Osteoblast (primary cell): ENCODE data around the gene MGMT. TPM values are rescaled to one million over a fixed set of nuclear protein-coding genes. Genes with fewer than 3 reads are reported as not detected.

ENCODE experiments used
- DNase-seq: peaks from one replicate; pipeline ENCODE4 v3.0.0; 2011; ENCODE audit warnings: low spot score, mixed read lengths; ENCODE audit not compliant: insufficient read length; ENCODE audit errors: missing footprints
- H2AFZ ChIP-seq: 2 replicates; pipeline ENCODE4 v1.6.0; 2011; ENCODE audit warnings: mild to moderate bottlenecking, low read length
- H3K27ac ChIP-seq: 2 replicates; pipeline ENCODE4 v1.5.1; 2011; ENCODE audit warnings: mild to moderate bottlenecking, low read depth, low read length, moderate library complexity
- H3K27me3 ChIP-seq: 2 replicates; pipeline ENCODE4 v1.6.0; 2012; ENCODE audit warnings: mild to moderate bottlenecking, control low read depth, inconsistent platforms, low read length, moderate library complexity; ENCODE audit not compliant: insufficient read depth
- H3K36me3 ChIP-seq: 2 replicates; pipeline ENCODE4 v1.5.1; 2011; ENCODE audit warnings: mild to moderate bottlenecking, low read length, control low read depth, moderate library complexity; ENCODE audit not compliant: insufficient read depth
- H3K4me1 ChIP-seq: 2 replicates; pipeline ENCODE4 v1.5.1; 2011; ENCODE audit warnings: mild to moderate bottlenecking, low read length, control low read depth, moderate library complexity; ENCODE audit not compliant: insufficient read depth
- H3K4me2 ChIP-seq: 2 replicates; pipeline ENCODE4 v1.6.0; 2011; ENCODE audit warnings: mild to moderate bottlenecking, low read length; ENCODE audit not compliant: insufficient read depth
- H3K4me3 ChIP-seq: fragments of 200-600 bp; sonication (generic); 3 replicates; pipeline ENCODE4 v1.5.1; 2012; ENCODE audit warnings: mild to moderate bottlenecking, low read length, inconsistent platforms; ENCODE audit not compliant: insufficient read depth
- H3K79me2 ChIP-seq: 2 replicates; pipeline ENCODE4 v1.6.0; 2012; ENCODE audit warnings: mild to moderate bottlenecking, low read length, control low read depth, inconsistent platforms; ENCODE audit not compliant: insufficient read depth
- H3K9me3 ChIP-seq: 2 replicates; pipeline ENCODE4 v1.5.1; 2011; ENCODE audit warnings: low read depth, low read length, control low read depth
- H4K20me1 ChIP-seq: 2 replicates; pipeline ENCODE4 v1.6.0; 2012; ENCODE audit warnings: mild to moderate bottlenecking, low read length, control low read depth; ENCODE audit not compliant: insufficient read depth
- total RNA-seq: library from RNA; depleted of rRNA; stranded (reverse); fragments of >200 nt; gene quantifications from 2 replicates; pipeline ENCODE4 v1.2.3, GENCODE V29; 2012
- TF ChIP-seq, protein P1 (sequence below): IDR thresholded peaks from 2 replicates; pipeline ENCODE4 v1.5.1; 2011; ENCODE audit warnings: mild to moderate bottlenecking, low read depth, low read length, moderate library complexity; ENCODE audit errors: extremely low read depth

MGMT gene
- total RNA-seq, 1 donor: 21.0 TPM

DNA sequence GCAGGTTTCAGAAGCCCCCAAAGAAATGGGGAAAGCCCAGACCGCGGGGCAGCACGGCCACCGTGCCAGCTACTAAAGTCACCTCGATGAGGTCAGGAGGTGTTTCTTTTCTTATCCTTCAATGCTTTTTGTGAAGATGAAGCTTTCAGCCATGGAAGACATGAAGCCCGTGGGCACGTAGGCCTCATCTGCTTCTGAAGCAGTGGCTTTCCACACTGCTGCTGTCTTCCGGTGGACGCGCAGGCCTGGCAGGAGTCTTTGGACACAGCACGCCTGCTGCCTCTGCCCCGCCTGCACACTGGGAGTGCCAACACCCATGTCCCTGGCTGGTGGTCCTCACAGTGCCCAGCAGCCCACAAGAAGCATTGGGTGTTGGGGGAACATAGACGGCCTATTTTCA lies 311.5 kb downstream of the MGMT start:
- H3K27me3 ChIP-seq: no peaks in the 10 kb centered on the region
- H3K79me2 ChIP-seq: no peaks in the 10 kb centered on the region
- no peaks in the 10 kb centered on the region for H3K36me3 ChIP-seq
- no peak overlapping the region for H3K27ac ChIP-seq
- no peak for DNase-seq
- no peaks in the 10 kb centered on the region for H3K9me3 ChIP-seq
- no peak overlapping the region for H3K4me2 ChIP-seq
- no peak overlapping the region for H3K4me3 ChIP-seq
- no peaks in the 10 kb centered on the region for H4K20me1 ChIP-seq
- no peak overlapping the region for H2AFZ ChIP-seq
- TF ChIP-seq, protein P1, sequence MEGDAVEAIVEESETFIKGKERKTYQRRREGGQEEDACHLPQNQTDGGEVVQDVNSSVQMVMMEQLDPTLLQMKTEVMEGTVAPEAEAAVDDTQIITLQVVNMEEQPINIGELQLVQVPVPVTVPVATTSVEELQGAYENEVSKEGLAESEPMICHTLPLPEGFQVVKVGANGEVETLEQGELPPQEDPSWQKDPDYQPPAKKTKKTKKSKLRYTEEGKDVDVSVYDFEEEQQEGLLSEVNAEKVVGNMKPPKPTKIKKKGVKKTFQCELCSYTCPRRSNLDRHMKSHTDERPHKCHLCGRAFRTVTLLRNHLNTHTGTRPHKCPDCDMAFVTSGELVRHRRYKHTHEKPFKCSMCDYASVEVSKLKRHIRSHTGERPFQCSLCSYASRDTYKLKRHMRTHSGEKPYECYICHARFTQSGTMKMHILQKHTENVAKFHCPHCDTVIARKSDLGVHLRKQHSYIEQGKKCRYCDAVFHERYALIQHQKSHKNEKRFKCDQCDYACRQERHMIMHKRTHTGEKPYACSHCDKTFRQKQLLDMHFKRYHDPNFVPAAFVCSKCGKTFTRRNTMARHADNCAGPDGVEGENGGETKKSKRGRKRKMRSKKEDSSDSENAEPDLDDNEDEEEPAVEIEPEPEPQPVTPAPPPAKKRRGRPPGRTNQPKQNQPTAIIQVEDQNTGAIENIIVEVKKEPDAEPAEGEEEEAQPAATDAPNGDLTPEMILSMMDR: no peak
- no peaks in the 10 kb centered on the region for H3K4me1 ChIP-seq

DNA sequence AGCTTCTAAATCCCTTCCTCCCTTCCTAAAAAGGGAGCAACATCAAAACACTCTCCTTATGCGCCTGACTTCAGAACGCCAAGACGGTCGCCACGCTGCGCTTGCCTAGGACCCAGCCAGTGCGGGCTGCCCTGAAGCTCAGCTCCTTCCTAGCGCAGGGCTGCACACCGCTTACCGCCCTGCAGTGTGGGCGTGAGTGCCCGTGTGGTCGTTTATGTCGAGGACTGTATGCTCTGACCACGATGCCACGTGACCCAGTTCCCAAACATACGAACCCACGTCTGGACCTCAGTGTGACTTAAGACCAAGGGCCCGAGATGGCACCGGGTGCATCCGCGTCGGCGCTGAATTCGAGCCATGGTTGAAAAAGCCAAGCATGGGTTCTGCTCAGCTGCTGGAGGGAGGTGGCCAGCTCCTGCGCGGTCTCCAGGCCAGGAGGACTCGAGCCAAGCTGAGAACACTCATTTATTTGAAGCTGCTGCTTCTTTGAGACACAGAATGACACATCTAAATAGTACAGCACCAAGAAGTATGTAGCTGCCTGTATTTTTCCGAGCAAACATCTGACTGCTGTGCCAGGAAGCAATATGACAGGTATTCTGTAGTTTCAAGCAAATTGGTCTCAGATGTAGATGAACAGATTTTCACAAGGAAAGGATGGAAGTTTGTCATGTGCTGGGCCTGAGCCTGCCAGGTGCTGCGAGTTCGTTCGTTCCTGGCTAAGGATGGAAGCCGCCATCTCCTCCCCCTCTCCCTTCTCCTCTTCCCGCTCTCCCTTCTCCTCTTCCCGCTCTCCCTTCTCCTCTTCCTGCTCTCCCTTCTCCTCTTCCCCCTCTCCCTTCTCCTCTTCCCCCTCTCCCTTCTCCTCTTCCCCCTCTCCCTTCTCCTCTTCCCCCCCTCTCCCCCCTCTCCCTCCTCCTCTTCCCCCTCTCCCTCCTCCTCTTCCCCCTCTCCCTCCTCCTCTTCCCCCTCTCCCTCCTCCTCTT lies 312.4 kb downstream of the MGMT start:
- no peaks in the 10 kb centered on the region for H3K36me3 ChIP-seq
- no peak overlapping the region for H3K27ac ChIP-seq
- no peaks in the 10 kb centered on the region for H3K27me3 ChIP-seq
- no peaks in the 10 kb centered on the region for H3K4me1 ChIP-seq
- no peaks in the 10 kb centered on the region for H3K9me3 ChIP-seq
- no peak overlapping the region for H3K4me3 ChIP-seq
- H4K20me1 ChIP-seq: no peaks in the 10 kb centered on the region
- no peaks in the 10 kb centered on the region for H3K79me2 ChIP-seq
- TF ChIP-seq, protein P1: no peak
- no peak overlapping the region for H2AFZ ChIP-seq
- H3K4me2 ChIP-seq: no peak overlapping the region
- no peak for DNase-seq

DNA sequence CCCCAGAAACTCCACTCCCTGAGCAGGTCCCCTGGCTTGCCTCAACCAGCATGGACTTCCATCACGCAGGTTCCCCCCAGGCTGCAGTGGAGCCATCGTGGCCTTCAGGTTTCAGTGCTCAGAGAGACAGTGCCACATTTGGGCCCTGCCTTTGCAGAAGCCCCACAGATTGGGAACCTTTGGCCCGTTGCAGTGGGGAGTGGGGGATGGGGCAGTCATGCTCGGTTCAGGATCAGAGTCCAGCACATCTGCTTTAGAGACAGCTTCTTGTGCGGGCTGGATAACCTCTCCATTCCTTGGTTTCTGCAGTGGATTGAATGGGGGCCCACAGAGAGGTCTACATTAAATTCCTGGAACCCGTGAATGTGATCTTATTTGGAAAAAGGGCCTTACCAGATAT lies 313.2 kb downstream of the MGMT start:
- TF ChIP-seq, protein P1: no peak
- Histone ChIP-seq H3K79me2 (no peaks in the 10 kb centered on the region), H3K27me3 (no peaks in the 10 kb centered on the region), H3K27ac (no peak overlapping the region), H2AFZ (no peak overlapping the region), H3K4me2 (no peak overlapping the region), H3K4me3 (no peak overlapping the region), H4K20me1 (no peaks in the 10 kb centered on the region), H3K4me1 (no peaks in the 10 kb centered on the region), H3K36me3 (no peaks in the 10 kb centered on the region), H3K9me3 (no peaks in the 10 kb centered on the region)
- peak; percentile 25 for DNase-seq

DNA sequence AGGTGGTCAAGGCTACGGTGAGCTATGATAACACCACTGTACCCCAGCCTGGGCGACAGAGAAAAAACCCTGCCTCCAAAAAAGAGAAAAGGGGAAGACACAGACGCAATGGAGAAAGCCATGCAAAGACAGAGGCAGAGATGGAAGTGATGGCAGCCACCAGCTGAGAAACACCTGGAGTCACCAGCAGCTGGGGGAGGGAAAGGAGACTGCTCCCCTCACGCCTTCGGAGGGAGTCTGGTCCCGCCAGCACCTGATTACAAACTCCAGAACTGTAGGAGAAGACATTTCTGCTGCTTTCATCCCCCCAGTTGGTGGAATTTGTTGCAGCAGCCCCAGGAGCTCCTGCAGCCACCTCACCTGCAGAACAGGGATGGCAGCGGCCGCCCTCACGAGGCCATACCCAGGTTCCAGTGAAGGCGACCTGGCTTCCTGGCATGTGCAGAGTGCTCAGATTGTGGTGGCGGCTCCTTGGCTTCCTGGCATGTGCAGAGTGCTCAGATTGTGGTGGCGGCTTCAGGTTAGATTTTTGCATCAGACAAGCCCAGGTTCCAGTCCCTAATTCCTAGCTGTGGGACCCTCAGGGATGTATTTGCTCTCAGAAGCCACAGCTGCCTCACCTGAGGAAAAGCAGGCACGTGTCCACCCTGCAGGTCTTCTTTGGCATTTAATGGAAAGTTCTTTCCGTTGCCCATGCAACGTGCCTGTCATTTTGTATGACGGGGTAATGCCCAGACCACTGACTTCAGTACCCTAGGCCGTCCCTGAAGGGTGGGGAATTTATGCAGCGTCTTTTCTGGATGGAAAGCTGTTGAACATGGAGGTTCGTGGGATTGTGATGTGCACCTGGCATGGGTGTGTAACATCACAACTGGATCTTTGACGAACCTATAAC lies 314.1 kb downstream of the MGMT start:
- H4K20me1 ChIP-seq: no peaks in the 10 kb centered on the region
- no peaks in the 10 kb centered on the region for H3K36me3 ChIP-seq
- TF ChIP-seq, protein P1: no peak
- no peak overlapping the region for H3K4me2 ChIP-seq
- H3K9me3 ChIP-seq: no peaks in the 10 kb centered on the region
- no peak overlapping the region for H2AFZ ChIP-seq
- no peaks in the 10 kb centered on the region for H3K79me2 ChIP-seq
- no peaks in the 10 kb centered on the region for H3K4me1 ChIP-seq
- H3K27ac ChIP-seq: no peak overlapping the region
- H3K4me3 ChIP-seq: no peak overlapping the region
- no peaks in the 10 kb centered on the region for H3K27me3 ChIP-seq
- peak; percentile 67 for DNase-seq
